Measurements from ENCODE around the gene DCHS2.

DNA sequence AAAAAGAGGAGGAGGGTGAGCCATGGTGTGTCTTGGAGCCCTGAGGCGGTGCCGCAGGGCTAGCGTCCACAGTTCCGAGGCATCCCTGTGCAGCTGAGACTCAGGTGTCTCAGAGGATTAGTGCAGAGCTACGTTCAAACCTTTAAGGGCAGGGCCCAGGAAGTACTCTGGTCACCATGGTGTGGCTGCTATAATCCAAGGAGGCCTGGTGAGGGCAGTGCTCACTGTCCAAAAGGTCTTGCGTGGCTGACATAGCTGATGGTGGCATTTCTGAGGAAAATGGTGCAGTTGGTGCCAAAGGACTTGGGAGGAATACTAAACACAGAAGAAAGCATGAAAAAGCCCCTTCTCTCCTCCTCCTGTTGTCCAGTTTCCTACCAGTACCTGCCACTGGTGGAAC, 146.9 kb downstream of the DCHS2 start:
- TF ChIP-seq, protein P1, sequence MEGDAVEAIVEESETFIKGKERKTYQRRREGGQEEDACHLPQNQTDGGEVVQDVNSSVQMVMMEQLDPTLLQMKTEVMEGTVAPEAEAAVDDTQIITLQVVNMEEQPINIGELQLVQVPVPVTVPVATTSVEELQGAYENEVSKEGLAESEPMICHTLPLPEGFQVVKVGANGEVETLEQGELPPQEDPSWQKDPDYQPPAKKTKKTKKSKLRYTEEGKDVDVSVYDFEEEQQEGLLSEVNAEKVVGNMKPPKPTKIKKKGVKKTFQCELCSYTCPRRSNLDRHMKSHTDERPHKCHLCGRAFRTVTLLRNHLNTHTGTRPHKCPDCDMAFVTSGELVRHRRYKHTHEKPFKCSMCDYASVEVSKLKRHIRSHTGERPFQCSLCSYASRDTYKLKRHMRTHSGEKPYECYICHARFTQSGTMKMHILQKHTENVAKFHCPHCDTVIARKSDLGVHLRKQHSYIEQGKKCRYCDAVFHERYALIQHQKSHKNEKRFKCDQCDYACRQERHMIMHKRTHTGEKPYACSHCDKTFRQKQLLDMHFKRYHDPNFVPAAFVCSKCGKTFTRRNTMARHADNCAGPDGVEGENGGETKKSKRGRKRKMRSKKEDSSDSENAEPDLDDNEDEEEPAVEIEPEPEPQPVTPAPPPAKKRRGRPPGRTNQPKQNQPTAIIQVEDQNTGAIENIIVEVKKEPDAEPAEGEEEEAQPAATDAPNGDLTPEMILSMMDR (conservative IDR thresholded peaks at IDR 0.05) = no peak
- TF ChIP-seq EZH2 (IDR thresholded peaks at IDR 0.05; ENCODE audit: low read depth) = no peak
